ENCODE data around the gene MEF2C. TPM values are rescaled to one million over a fixed set of nuclear protein-coding genes. Genes with fewer than 3 reads are reported as not detected.

The MEF2C gene
- total and polyA plus RNA-seq, 3 experiments from 2014 or later, result 0.31 to 0.85 TPM; not detected in 1

DNA sequence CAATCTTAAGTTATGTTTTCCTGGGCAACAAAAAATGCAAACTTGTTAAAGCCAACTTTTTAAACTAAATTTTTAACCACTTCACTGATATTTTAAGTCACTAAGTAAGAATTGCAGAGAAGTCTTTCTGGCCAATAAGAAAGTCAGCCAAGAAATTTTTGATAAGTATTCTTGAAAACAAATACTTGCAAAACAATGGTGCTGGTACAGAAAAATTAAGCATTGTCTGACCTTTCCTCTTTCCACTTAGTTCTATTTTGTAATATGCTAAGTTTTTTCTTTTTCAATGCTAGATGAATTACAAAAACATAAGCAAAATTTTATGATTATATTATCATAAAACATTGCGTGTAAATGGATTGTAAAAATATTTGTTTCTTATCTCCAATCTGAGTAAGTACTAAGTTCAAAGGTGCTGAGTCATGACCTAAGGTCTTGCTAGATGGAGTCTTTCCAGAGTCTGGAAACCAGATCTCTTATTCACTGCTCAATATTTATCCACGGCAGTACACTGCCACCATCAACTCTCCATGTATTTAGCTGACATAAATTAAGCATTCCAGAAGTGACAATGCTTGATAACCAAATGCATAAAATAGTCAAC lies 139.7 kb downstream of the MEF2C start:
- ChIA-PET POLR2A (no interaction called here), CTCF (no interaction called here)
- Mint-ChIP-seq H3K36me3 (no peaks in the 10 kb centered on the region), H3K4me1 (no peaks in the 10 kb centered on the region), H3K9me3 (no peaks in the 10 kb centered on the region), H3K27ac (no peak overlapping the region), H3K27me3 (peaks cover 2 to 8% of the 10 kb centered on the region in 2 donors), H3K4me3 (no peak overlapping the region)
- no peaks in the 10 kb centered on the region for H3K9me3 ChIP-seq (ENCODE audit: low read length)
- H3K36me3 ChIP-seq (ENCODE audit: insufficient read depth, low read length), result no peaks in the 10 kb centered on the region
- DNase-seq, result no peak
- no peaks in the 10 kb centered on the region for H3K27me3 ChIP-seq (ENCODE audit: insufficient read depth, low read length, poor library complexity, severe bottlenecking)
- H3K4me1 ChIP-seq (ENCODE audit: insufficient read depth, low read length), result no peaks in the 10 kb centered on the region
- no peak overlapping the region for H3K4me3 ChIP-seq (ENCODE audit: low read length)
- no peak overlapping the region for H3K27ac ChIP-seq (ENCODE audit: low read depth, low read length)

DNA sequence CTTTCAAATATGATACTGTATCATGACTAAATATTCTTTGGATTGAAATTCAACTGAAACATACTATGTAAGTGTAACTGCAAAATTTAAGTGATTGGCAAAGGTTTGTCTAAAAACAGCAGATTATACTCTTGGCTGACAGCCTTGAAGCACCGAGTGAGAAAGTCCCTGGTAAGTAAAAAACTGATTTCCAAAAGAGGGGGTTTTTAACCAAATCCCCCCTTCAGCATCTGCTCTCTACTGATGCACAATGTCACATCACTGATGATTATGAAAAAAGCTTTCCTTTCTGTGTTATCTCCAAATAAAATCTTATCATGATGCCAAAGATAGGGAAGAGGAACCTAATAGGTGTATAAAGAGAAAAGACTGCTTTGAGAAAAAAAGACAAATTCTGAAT lies 141.0 kb downstream of the MEF2C start:
- H3K27ac ChIP-seq (ENCODE audit: low read depth, low read length), result no peak overlapping the region
- Mint-ChIP-seq H3K4me1 (no peaks in the 10 kb centered on the region), H3K36me3 (no peaks in the 10 kb centered on the region), H3K9me3 (no peaks in the 10 kb centered on the region), H3K4me3 (no peak overlapping the region), H3K27ac (no peak overlapping the region), H3K27me3 (peaks cover 2 to 13% of the 10 kb centered on the region in 2 donors)
- CTCF ChIA-PET, result interaction anchor here (3.5 kb wide), 1 partner anchor 13 kb away, joined by 22 read pairs; no protein-coding TSS in a partner anchor
- no peaks in the 10 kb centered on the region for H3K9me3 ChIP-seq (ENCODE audit: low read length)
- no peaks in the 10 kb centered on the region for H3K4me1 ChIP-seq (ENCODE audit: insufficient read depth, low read length)
- H3K27me3 ChIP-seq (ENCODE audit: insufficient read depth, low read length, poor library complexity, severe bottlenecking), result no peaks in the 10 kb centered on the region
- H3K4me3 ChIP-seq (ENCODE audit: low read length), result no peak overlapping the region
- no peak for DNase-seq
- H3K36me3 ChIP-seq (ENCODE audit: insufficient read depth, low read length), result no peaks in the 10 kb centered on the region
- POLR2A ChIA-PET, result no interaction called here

GRCh38 chr5:88740604-88741185 lies 142.3 kb downstream of the MEF2C start:
- no peaks in the 10 kb centered on the region for H3K4me1 Mint-ChIP-seq
- H3K4me3 ChIP-seq (ENCODE audit: low read length), result no peak overlapping the region
- H3K27ac Mint-ChIP-seq, result no peak overlapping the region
- POLR2A ChIA-PET, result no interaction called here
- no peak overlapping the region for H3K4me3 Mint-ChIP-seq
- DNase-seq, result no peak
- H3K27me3 Mint-ChIP-seq, result peaks cover 0 to 13% of the 10 kb centered on the region in 2 donors
- H3K27ac ChIP-seq (ENCODE audit: low read depth, low read length), result no peak overlapping the region
- H3K36me3 Mint-ChIP-seq, result no peaks in the 10 kb centered on the region
- no peaks in the 10 kb centered on the region for H3K9me3 ChIP-seq (ENCODE audit: low read length)
- H3K36me3 ChIP-seq (ENCODE audit: insufficient read depth, low read length), result no peaks in the 10 kb centered on the region
- CTCF ChIA-PET, result interaction anchor here (3.5 kb wide), 1 partner anchor 12 kb away, joined by 22 read pairs; no protein-coding TSS in a partner anchor
- no peaks in the 10 kb centered on the region for H3K4me1 ChIP-seq (ENCODE audit: insufficient read depth, low read length)
- no peaks in the 10 kb centered on the region for H3K9me3 Mint-ChIP-seq
- H3K27me3 ChIP-seq (ENCODE audit: insufficient read depth, low read length, poor library complexity, severe bottlenecking), result no peaks in the 10 kb centered on the region

- Histone ChIP-seq H3K9me3 (ENCODE audit: low read length) (no peaks in the 10 kb centered on the region), H3K4me3 (ENCODE audit: low read length) (no peak overlapping the region), H3K36me3 (ENCODE audit: insufficient read depth, low read length) (no peaks in the 10 kb centered on the region), H3K27ac (ENCODE audit: low read depth, low read length) (no peak overlapping the region), H3K4me1 (ENCODE audit: insufficient read depth, low read length) (no peaks in the 10 kb centered on the region), H3K27me3 (ENCODE audit: insufficient read depth, low read length, poor library complexity, severe bottlenecking) (no peaks in the 10 kb centered on the region)
- H3K36me3 Mint-ChIP-seq, result no peaks in the 10 kb centered on the region
- DNase-seq, result no peak
- H3K27me3 Mint-ChIP-seq, result peaks cover 0 to 13% of the 10 kb centered on the region in 2 donors
- peaks cover 3 to 6% (median 5%) of the 10 kb centered on the region in 3 donors for H3K4me1 Mint-ChIP-seq
- H3K27ac Mint-ChIP-seq, result no peak overlapping the region
- ChIA-PET POLR2A (interaction anchor here (0.9 kb wide), 1 partner anchor 1792 kb away, joined by 3 read pairs; no protein-coding TSS in a partner anchor), CTCF (interaction anchor here (0.9 kb wide), 1 partner anchor 23 kb away, joined by 3 read pairs; no protein-coding TSS in a partner anchor)
- no peak overlapping the region for H3K4me3 Mint-ChIP-seq
- no peaks in the 10 kb centered on the region for H3K9me3 Mint-ChIP-seq
Measured at GRCh38 chr5:88736494-88736893, 146.5 kb downstream of the MEF2C start.

DNA sequence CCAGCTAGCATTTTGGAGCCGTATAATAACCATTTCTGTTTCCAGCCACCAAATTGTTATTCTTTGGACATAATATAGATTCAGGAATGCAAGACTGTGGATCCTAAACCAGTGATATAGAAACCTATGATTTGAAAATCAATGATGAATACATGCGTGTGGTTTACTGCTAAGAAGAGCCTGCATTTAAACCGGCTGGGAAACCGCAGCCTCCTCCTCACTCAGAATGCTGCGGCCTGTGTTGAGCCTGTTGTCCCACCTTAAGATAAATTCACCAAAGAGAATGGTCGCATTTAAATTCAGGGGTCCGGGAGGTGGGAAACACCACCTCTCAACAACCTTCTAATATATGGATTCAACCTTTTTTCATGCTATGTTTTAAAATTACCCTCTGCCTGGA lies 148.0 kb downstream of the MEF2C start:
- Mint-ChIP-seq H3K9me3 (no peaks in the 10 kb centered on the region), H3K27ac (no peak overlapping the region), H3K36me3 (no peaks in the 10 kb centered on the region), H3K4me3 (no peak overlapping the region), H3K27me3 (peaks cover 0 to 10% of the 10 kb centered on the region in 2 donors), H3K4me1 (peaks cover 3 to 6% (median 5%) of the 10 kb centered on the region in 3 donors)
- ChIA-PET POLR2A (no interaction called here), CTCF (no interaction called here)
- Histone ChIP-seq H3K36me3 (ENCODE audit: insufficient read depth, low read length) (no peaks in the 10 kb centered on the region), H3K9me3 (ENCODE audit: low read length) (no peaks in the 10 kb centered on the region), H3K4me1 (ENCODE audit: insufficient read depth, low read length) (no peaks in the 10 kb centered on the region), H3K27ac (ENCODE audit: low read depth, low read length) (peak overlapping the region; percentile 44), H3K27me3 (ENCODE audit: insufficient read depth, low read length, poor library complexity, severe bottlenecking) (no peaks in the 10 kb centered on the region), H3K4me3 (ENCODE audit: low read length) (no peak overlapping the region)
- DNase-seq, result no peak

DNA sequence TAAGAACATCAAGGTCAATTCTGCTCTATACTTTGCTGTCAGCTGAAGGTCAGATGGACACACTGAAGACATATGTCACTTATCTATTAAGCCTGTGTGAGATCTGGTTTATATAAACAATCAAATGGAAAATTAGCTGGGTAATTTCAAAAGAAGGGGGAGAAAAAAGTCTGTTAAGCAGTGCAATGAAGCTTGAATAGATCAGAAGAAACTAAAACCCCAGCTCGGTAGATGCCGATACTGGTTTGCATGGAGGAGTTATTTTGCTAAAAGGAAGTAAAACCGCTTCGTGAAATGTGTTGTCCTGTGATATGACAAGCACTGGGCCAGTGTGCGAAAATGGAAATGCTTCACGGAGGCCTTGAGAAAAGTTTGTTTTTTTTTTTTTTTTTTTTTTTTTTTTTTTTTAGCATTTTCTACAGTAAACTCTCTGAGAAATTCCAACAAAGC lies 148.8 kb downstream of the MEF2C start:
- H3K27ac ChIP-seq (ENCODE audit: low read depth, low read length), result peak overlapping the region; percentile 44
- DNase-seq, result no peak
- Mint-ChIP-seq H3K27ac (peak overlapping the region in 1 of 8 donors; percentile 3), H3K36me3 (no peaks in the 10 kb centered on the region), H3K9me3 (no peaks in the 10 kb centered on the region), H3K27me3 (peaks cover 0 to 13% of the 10 kb centered on the region in 2 donors), H3K4me3 (peak overlapping the region in 4 of 7 donors; percentile 3 to 43 (median 18)), H3K4me1 (peaks cover 3 to 6% (median 5%) of the 10 kb centered on the region in 3 donors)
- H3K36me3 ChIP-seq (ENCODE audit: insufficient read depth, low read length), result no peaks in the 10 kb centered on the region
- ChIA-PET CTCF (no interaction called here), POLR2A (no interaction called here)
- H3K9me3 ChIP-seq (ENCODE audit: low read length), result no peaks in the 10 kb centered on the region
- H3K4me1 ChIP-seq (ENCODE audit: insufficient read depth, low read length), result no peaks in the 10 kb centered on the region
- no peaks in the 10 kb centered on the region for H3K27me3 ChIP-seq (ENCODE audit: insufficient read depth, low read length, poor library complexity, severe bottlenecking)
- H3K4me3 ChIP-seq (ENCODE audit: low read length), result no peak overlapping the region

DNA sequence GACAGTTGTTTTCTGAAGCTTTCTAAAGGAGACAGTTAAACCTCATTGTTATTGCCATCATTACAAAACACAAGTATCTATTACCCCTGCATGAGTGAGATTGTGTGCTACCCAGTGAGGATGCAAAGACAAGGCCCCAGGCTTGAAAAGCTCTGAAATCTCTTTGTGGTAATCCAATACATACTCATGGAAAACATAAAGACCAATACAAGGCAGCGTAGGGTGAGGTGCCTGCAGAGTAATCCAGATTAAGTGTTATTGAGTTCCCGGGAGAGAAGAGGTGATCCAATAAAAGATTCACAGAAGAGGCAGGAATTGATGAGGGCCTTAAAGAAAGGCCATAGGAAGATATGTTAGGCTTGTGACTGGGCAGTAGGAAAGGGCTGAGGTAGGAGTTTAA lies 150.1 kb downstream of the MEF2C start:
- ChIA-PET CTCF (interaction anchor here (1.6 kb wide), 1 partner anchor 42 kb away, joined by 3 read pairs; no protein-coding TSS in a partner anchor), POLR2A (no interaction called here)
- Histone ChIP-seq H3K4me3 (ENCODE audit: low read length) (no peak overlapping the region), H3K4me1 (ENCODE audit: insufficient read depth, low read length) (no peaks in the 10 kb centered on the region), H3K27ac (ENCODE audit: low read depth, low read length) (no peak overlapping the region), H3K27me3 (ENCODE audit: insufficient read depth, low read length, poor library complexity, severe bottlenecking) (no peaks in the 10 kb centered on the region), H3K36me3 (ENCODE audit: insufficient read depth, low read length) (no peaks in the 10 kb centered on the region), H3K9me3 (ENCODE audit: low read length) (no peaks in the 10 kb centered on the region)
- Mint-ChIP-seq H3K27ac (peak overlapping the region in 1 of 8 donors; percentile 62), H3K9me3 (no peaks in the 10 kb centered on the region), H3K27me3 (peaks cover 0 to 7% of the 10 kb centered on the region in 2 donors), H3K4me3 (no peak overlapping the region), H3K4me1 (peaks cover 3 to 6% (median 5%) of the 10 kb centered on the region in 3 donors), H3K36me3 (no peaks in the 10 kb centered on the region)
- no peak for DNase-seq

- Histone ChIP-seq H3K36me3 (ENCODE audit: insufficient read depth, low read length) (no peaks in the 10 kb centered on the region), H3K4me1 (ENCODE audit: insufficient read depth, low read length) (no peaks in the 10 kb centered on the region), H3K27ac (ENCODE audit: low read depth, low read length) (no peak overlapping the region), H3K9me3 (ENCODE audit: low read length) (no peaks in the 10 kb centered on the region), H3K4me3 (ENCODE audit: low read length) (no peak overlapping the region), H3K27me3 (ENCODE audit: insufficient read depth, low read length, poor library complexity, severe bottlenecking) (no peaks in the 10 kb centered on the region)
- peaks cover 3 to 6% (median 5%) of the 10 kb centered on the region in 3 donors for H3K4me1 Mint-ChIP-seq
- H3K27ac Mint-ChIP-seq, result no peak overlapping the region
- H3K36me3 Mint-ChIP-seq, result no peaks in the 10 kb centered on the region
- ChIA-PET CTCF (interaction anchor here (1.6 kb wide), 1 partner anchor 42 kb away, joined by 3 read pairs; no protein-coding TSS in a partner anchor), POLR2A (no interaction called here)
- no peaks in the 10 kb centered on the region for H3K9me3 Mint-ChIP-seq
- peaks cover 0 to 8% of the 10 kb centered on the region in 2 donors for H3K27me3 Mint-ChIP-seq
- no peak for DNase-seq
- no peak overlapping the region for H3K4me3 Mint-ChIP-seq
Measured at GRCh38 chr5:88732181-88732633, 150.8 kb downstream of the MEF2C start.
